Breast epithelium (tissue), 3 donors: Measurements from ENCODE around the gene PSMD7.
"Not testable (repeated sequence)": the region's sequence is repeated elsewhere in the genome, so short reads cannot be mapped to it uniquely, and the experiment has no call there.

Experiments used
- POLR2A ChIP-seq: fragments of 450-650 bp; IDR thresholded peaks from one replicate; pipeline ENCODE4 v1.6.1; 2016; ENCODE audit warnings: antibody characterized with exemption, mild to moderate bottlenecking, moderate library complexity
- POLR2AphosphoS5 ChIP-seq, 3 donors: sonication (generic); formaldehyde crosslinking; IDR thresholded peaks; one replicate each; pipeline ENCODE4 v1.6.1; 2017; ENCODE audit warnings: antibody characterized with exemption in 3 of 3
- TF ChIP-seq, protein P1 (sequence below), 3 donors: fragments of 450-650 bp; IDR thresholded peaks; one replicate each; pipeline ENCODE4 v1.5.1; 2016 to 2017; ENCODE audit warnings: antibody characterized with exemption in 3 of 3, mild to moderate bottlenecking in 3 of 3, moderate library complexity in 3 of 3

DNA sequence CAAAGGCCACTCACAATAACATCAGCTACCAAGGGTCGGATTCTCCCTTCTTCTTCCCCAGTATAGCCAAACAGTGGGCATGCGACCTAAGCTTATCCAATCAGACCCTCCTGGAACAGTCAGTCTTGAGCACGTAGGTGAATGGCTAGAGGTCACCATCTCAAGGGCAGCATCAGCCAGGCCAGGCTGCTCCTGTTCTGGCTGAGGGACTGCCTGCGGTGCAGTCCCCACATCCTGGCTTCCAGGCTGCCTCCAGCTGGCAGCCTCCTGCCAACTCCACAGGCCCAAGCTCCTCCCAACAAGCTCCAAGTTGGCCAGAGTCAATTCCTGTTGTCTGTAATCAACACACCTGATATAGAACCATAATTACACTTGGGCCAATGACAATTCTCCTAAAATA, 56.4 kb downstream of the PSMD7 start:
- TF ChIP-seq, protein P1, sequence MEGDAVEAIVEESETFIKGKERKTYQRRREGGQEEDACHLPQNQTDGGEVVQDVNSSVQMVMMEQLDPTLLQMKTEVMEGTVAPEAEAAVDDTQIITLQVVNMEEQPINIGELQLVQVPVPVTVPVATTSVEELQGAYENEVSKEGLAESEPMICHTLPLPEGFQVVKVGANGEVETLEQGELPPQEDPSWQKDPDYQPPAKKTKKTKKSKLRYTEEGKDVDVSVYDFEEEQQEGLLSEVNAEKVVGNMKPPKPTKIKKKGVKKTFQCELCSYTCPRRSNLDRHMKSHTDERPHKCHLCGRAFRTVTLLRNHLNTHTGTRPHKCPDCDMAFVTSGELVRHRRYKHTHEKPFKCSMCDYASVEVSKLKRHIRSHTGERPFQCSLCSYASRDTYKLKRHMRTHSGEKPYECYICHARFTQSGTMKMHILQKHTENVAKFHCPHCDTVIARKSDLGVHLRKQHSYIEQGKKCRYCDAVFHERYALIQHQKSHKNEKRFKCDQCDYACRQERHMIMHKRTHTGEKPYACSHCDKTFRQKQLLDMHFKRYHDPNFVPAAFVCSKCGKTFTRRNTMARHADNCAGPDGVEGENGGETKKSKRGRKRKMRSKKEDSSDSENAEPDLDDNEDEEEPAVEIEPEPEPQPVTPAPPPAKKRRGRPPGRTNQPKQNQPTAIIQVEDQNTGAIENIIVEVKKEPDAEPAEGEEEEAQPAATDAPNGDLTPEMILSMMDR (IDR thresholded peaks at IDR 0.05): not testable (repeated sequence)
- TF ChIP-seq POLR2A; POLR2AphosphoS5 (IDR thresholded peaks at IDR 0.05): not testable (repeated sequence)
